GM23338 (cell line): ENCODE data around the gene YIPF1. TPM values are rescaled to one million over a fixed set of nuclear protein-coding genes. Genes with fewer than 3 reads are reported as not detected.
"Not testable (repeated sequence)": the region's sequence is repeated elsewhere in the genome, so short reads cannot be mapped to it uniquely, and the experiment has no call there.

Source experiments
- ATAC-seq: fragments of 200-7000 bp; cut with Tn5 transposase; 3 replicates; pipeline ENCODE4 v1.9.1; 2020
- DNase-seq: peaks from one replicate; pipeline ENCODE4 v3.0.0-alpha.2; 2015; ENCODE audit warnings: low spot score
- H2AFZ ChIP-seq: fragments of 200-600 bp; sonication (generic); 2 replicates; pipeline ENCODE4 v1.8.0; 2016; ENCODE audit warnings: antibody characterized with exemption, mild to moderate bottlenecking, moderate library complexity
- H3F3A ChIP-seq: fragments of 200-600 bp; sonication (generic); replicated peaks from 2 replicates; pipeline ENCODE4 v1.8.0; 2017; ENCODE audit warnings: antibody characterized with exemption, mixed run types, low read depth
- H3K27ac ChIP-seq: fragments of 200-600 bp; sonication (generic); 2 replicates; pipeline ENCODE4 v1.6.1; 2016; ENCODE audit warnings: low read depth
- H3K27me3 ChIP-seq: fragments of 200-600 bp; sonication (generic); 2 replicates; pipeline ENCODE4 v1.8.0; 2016; ENCODE audit warnings: mild to moderate bottlenecking, mixed run types, moderate library complexity; ENCODE audit not compliant: insufficient read depth
- H3K36me3 ChIP-seq: fragments of 200-600 bp; sonication (generic); 2 replicates; pipeline ENCODE4 v1.8.0; 2016; ENCODE audit warnings: mild to moderate bottlenecking; ENCODE audit not compliant: insufficient read depth
- H3K4me1 ChIP-seq: fragments of 200-600 bp; sonication (generic); 2 replicates; pipeline ENCODE4 v1.8.0; 2016; ENCODE audit warnings: mild to moderate bottlenecking, moderate library complexity; ENCODE audit not compliant: insufficient read depth
- H3K4me2 ChIP-seq: fragments of 200-600 bp; sonication (generic); 2 replicates; pipeline ENCODE4 v1.7.1; 2017; ENCODE audit warnings: mixed run types
- H3K4me3 ChIP-seq: fragments of 200-600 bp; sonication (generic); 2 replicates; pipeline ENCODE4 v1.6.1; 2016; ENCODE audit warnings: mixed run types
- H3K79me2 ChIP-seq: fragments of 200-600 bp; sonication (generic); replicated peaks from 2 replicates; pipeline ENCODE4 v1.8.0; 2017; ENCODE audit warnings: mild to moderate bottlenecking; ENCODE audit not compliant: insufficient read depth
- H3K9me2 ChIP-seq: fragments of 200-600 bp; sonication (generic); 2 replicates; pipeline ENCODE4 v1.8.0; 2017; ENCODE audit not compliant: insufficient read depth
- H4K20me1 ChIP-seq: fragments of 200-600 bp; sonication (generic); replicated peaks from 2 replicates; pipeline ENCODE4 v1.8.0; 2017; ENCODE audit warnings: mild to moderate bottlenecking; ENCODE audit not compliant: insufficient read depth
- H3K27ac Mint-ChIP-seq: 2 replicates; pipeline ENCODE4 v1.8.0; 2020; ENCODE audit warnings: inconsistent platforms, mild to moderate bottlenecking, moderate library complexity, mixed read lengths
- H3K27me3 Mint-ChIP-seq: 3 replicates; pipeline ENCODE4 v1.8.0; 2022; ENCODE audit warnings: low read depth, mild to moderate bottlenecking, moderate library complexity, mixed read lengths, inconsistent platforms; ENCODE audit not compliant: insufficient read depth, poor library complexity
- H3K36me3 Mint-ChIP-seq: 3 replicates; pipeline ENCODE4 v1.8.0; 2021; ENCODE audit warnings: low read depth, mild to moderate bottlenecking, inconsistent platforms, moderate library complexity, mixed read lengths
- H3K4me1 Mint-ChIP-seq: 3 replicates; pipeline ENCODE4 v1.8.0; 2020; ENCODE audit warnings: mild to moderate bottlenecking, inconsistent platforms, mixed read lengths
- H3K4me3 Mint-ChIP-seq: 3 replicates; pipeline ENCODE4 v1.8.0; 2021; ENCODE audit warnings: moderate library complexity, mild to moderate bottlenecking, inconsistent platforms, mixed read lengths
- H3K9me3 Mint-ChIP-seq: 3 replicates; pipeline ENCODE4 v1.8.0; 2020; ENCODE audit warnings: moderate library complexity, mild to moderate bottlenecking, inconsistent platforms, mixed read lengths
- CTCF ChIP-seq, 2 experiments: fragments of 200-600 bp in 1 of 2; sonication (generic) in 1 of 2; conservative IDR thresholded peaks; 2 replicates each; pipeline versions ENCODE4 v1.5.1 to v1.6.1; 2016 to 2017; ENCODE audit warnings: antibody characterized with exemption in 2 of 2, low read depth in 2 of 2, mild to moderate bottlenecking in 2 of 2, moderate library complexity in 1 of 2
- ETS1 ChIP-seq: IDR thresholded peaks from 2 replicates; pipeline ENCODE4 v1.6.1; 2016; ENCODE audit warnings: antibody characterized with exemption
- EZH2 ChIP-seq: fragments of 200-600 bp; sonication (generic); IDR thresholded peaks from one replicate; pipeline ENCODE4 v1.8.0; 2017; ENCODE audit warnings: antibody characterized with exemption, mild to moderate bottlenecking, low read depth; ENCODE audit not compliant: unreplicated experiment
- NANOG ChIP-seq: IDR thresholded peaks from 2 replicates; pipeline ENCODE4 v1.6.1; 2016; ENCODE audit warnings: antibody characterized with exemption, borderline replicate concordance
- POLR2AphosphoS5 ChIP-seq: IDR thresholded peaks from 2 replicates; pipeline ENCODE4 v1.6.1; 2016; ENCODE audit warnings: antibody characterized with exemption, low read depth
- ZNF114 ChIP-seq: fragments of 250-450 bp; sonication (Bioruptor Pico); IDR thresholded peaks from 2 replicates; pipeline ENCODE4 v1.5.0; 2020; ENCODE audit warnings: mild to moderate bottlenecking, moderate library complexity
- ZNF462 ChIP-seq: fragments of 250-450 bp; sonication (Bioruptor Pico); IDR thresholded peaks from 2 replicates; pipeline ENCODE4 v1.5.0; 2020; ENCODE audit warnings: mild to moderate bottlenecking, moderate library complexity
- polyA plus RNA-seq: library from polyadenylated mRNA; unstranded; fragments of >200 nt; fragmentation: Nextera tagmentation; extraction: Ambion mirVana; gene quantifications from 2 replicates; pipeline ENCODE4 v1.2.1, GENCODE V29; 2016
- total RNA-seq: library from RNA; depleted of rRNA; stranded (reverse); fragments of >200 nt; shearing (Covaris generic); gene quantifications from 2 replicates; pipeline ENCODE4 v1.2.3, GENCODE V29; 2014

YIPF1 gene
- total and polyA plus RNA-seq, 2 experiments from 2014 or later = 14.1 to 24.0 TPM

- not testable (repeated sequence) for H3K27me3 ChIP-seq, H2AFZ ChIP-seq, H3K9me2 ChIP-seq, DNase-seq, H3K27ac ChIP-seq, H3K27ac Mint-ChIP-seq, H3K4me2 ChIP-seq, H3F3A ChIP-seq, H3K9me3 Mint-ChIP-seq, ATAC-seq, H3K4me3 ChIP-seq, H3K4me3 Mint-ChIP-seq, H3K4me1 ChIP-seq, H3K27me3 Mint-ChIP-seq
- Mint-ChIP-seq H3K36me3 (peaks cover 95% of the 10 kb centered on the region), H3K4me1 (peaks cover 16% of the 10 kb centered on the region; the same call in 2 of the 3 replicates)
- Histone ChIP-seq H4K20me1 (peaks cover 13% of the 10 kb centered on the region), H3K79me2 (peaks cover 77% of the 10 kb centered on the region), H3K36me3 (peaks cover 29% of the 10 kb centered on the region; the same call in 1 of the 2 replicates)
Observed at GRCh38 chr1:53815484-53815883, 74.1 kb downstream of the YIPF1 start.

- Histone ChIP-seq H3K4me2 (no peak overlapping the region), H3K27ac (no peak overlapping the region), H2AFZ (no peak overlapping the region), H3K27me3 (no peaks in the 10 kb centered on the region), H3K4me3 (no peak overlapping the region), H3K79me2 (peaks cover 43% of the 10 kb centered on the region), H3F3A (no peaks in the 10 kb centered on the region), H3K36me3 (peaks cover 12% of the 10 kb centered on the region; the same call in 1 of the 2 replicates), H4K20me1 (peaks cover 9% of the 10 kb centered on the region), H3K4me1 (peaks cover 3% of the 10 kb centered on the region; the same call in 1 of the 2 replicates), H3K9me2 (no peaks in the 10 kb centered on the region)
- Mint-ChIP-seq H3K4me1 (peaks cover 16% of the 10 kb centered on the region; the same call in 2 of the 3 replicates), H3K4me3 (no peak overlapping the region; the same call in 2 of the 3 replicates), H3K27me3 (no peaks in the 10 kb centered on the region), H3K9me3 (no peaks in the 10 kb centered on the region; the same call in 2 of the 3 replicates), H3K36me3 (peaks cover 83% of the 10 kb centered on the region), H3K27ac (peak overlapping the region; percentile 93)
- ATAC-seq (peak; percentile 90), DNase-seq (peak; percentile 75)
- TF ChIP-seq EZH2 (no peak), ZNF462 (no peak), ETS1 (no peak), POLR2AphosphoS5 (no peak), CTCF (conservative IDR thresholded peaks at IDR 0.05; ENCODE audit: low read depth in 2 of 2) (peak; percentile 74 to 75), ZNF114 (CRISPR knock-in tag) (no peak), NANOG (no peak)
Observed at GRCh38 chr1:53811414-53811851, 78.2 kb downstream of the YIPF1 start.
